Measurements from ENCODE around the gene SNCB. TPM values are rescaled to one million over a fixed set of nuclear protein-coding genes. Genes with fewer than 3 reads are reported as not detected.

The SNCB gene
- total and polyA plus RNA-seq, 3 donors from 2014 or later = 0.31 to 0.74 (median 0.62) TPM

DNA sequence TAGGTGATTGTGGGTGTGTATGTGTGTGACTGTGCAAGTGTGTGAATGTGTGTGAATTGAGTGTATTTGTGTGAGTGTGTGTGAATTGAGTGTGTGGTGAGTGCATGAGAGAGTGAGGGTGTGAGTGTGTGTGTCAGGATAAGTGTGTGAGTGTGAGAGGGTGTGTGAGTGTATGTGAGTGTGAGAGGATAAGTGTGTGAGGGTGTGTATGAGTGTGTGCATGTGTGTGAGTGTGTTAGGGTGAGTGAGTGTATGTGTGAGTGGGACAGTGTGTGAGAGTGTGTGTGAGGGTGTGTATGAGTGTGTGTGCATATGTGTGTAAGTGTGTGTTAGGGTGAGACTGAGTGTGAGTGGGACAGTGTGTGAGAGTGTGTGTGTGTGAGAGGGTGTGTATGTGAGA, 42.0 kb downstream of the SNCB start:
- Histone ChIP-seq H3K27me3 (no peaks in the 10 kb centered on the region), H3K9me3 (no peaks in the 10 kb centered on the region), H3K27ac (no peak overlapping the region), H3K4me3 (no peak overlapping the region), H3K36me3 (ENCODE audit: low read depth, missing control alignments) (no peaks in the 10 kb centered on the region), H3K4me1 (no peaks in the 10 kb centered on the region)
- intact Hi-C loops (cut with DNase I; ENCODE audit: low total_unique reads) = no loop called here
- TF ChIP-seq, protein P1, sequence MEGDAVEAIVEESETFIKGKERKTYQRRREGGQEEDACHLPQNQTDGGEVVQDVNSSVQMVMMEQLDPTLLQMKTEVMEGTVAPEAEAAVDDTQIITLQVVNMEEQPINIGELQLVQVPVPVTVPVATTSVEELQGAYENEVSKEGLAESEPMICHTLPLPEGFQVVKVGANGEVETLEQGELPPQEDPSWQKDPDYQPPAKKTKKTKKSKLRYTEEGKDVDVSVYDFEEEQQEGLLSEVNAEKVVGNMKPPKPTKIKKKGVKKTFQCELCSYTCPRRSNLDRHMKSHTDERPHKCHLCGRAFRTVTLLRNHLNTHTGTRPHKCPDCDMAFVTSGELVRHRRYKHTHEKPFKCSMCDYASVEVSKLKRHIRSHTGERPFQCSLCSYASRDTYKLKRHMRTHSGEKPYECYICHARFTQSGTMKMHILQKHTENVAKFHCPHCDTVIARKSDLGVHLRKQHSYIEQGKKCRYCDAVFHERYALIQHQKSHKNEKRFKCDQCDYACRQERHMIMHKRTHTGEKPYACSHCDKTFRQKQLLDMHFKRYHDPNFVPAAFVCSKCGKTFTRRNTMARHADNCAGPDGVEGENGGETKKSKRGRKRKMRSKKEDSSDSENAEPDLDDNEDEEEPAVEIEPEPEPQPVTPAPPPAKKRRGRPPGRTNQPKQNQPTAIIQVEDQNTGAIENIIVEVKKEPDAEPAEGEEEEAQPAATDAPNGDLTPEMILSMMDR (IDR thresholded peaks at IDR 0.05) = no peak
- TF ChIP-seq POLR2A (IDR thresholded peaks at IDR 0.05) = no peak
- no peak for DNase-seq

- H3K36me3 ChIP-seq (ENCODE audit: low read depth, missing control alignments) = no peaks in the 10 kb centered on the region
- TF ChIP-seq POLR2A (IDR thresholded peaks at IDR 0.05) = no peak
- TF ChIP-seq, protein P1 (IDR thresholded peaks at IDR 0.05) = no peak
- 82 to 85% methylated on average over 7 of the region's 7 CpGs for WGBS, 2 donors
- no peak overlapping the region for H3K27ac ChIP-seq
- no peaks in the 10 kb centered on the region for H3K9me3 ChIP-seq
- no peak for DNase-seq
- no peak overlapping the region for H3K4me3 ChIP-seq
- no peaks in the 10 kb centered on the region for H3K27me3 ChIP-seq
- H3K4me1 ChIP-seq = no peaks in the 10 kb centered on the region
- intact Hi-C loops (cut with DNase I; ENCODE audit: low total_unique reads) = no loop called here
Measured at GRCh38 chr5:176587398-176587797, 42.9 kb downstream of the SNCB start.

GRCh38 chr5:176583076-176583475, 47.3 kb downstream of the SNCB start:
- no peak for DNase-seq
- H3K4me1 ChIP-seq = no peaks in the 10 kb centered on the region
- TF ChIP-seq, protein P1 (IDR thresholded peaks at IDR 0.05) = no peak
- no peak for TF ChIP-seq POLR2A (IDR thresholded peaks at IDR 0.05)
- intact Hi-C loops (cut with DNase I; ENCODE audit: low total_unique reads) = no loop called here
- no peaks in the 10 kb centered on the region for H3K36me3 ChIP-seq (ENCODE audit: low read depth, missing control alignments)
- no peaks in the 10 kb centered on the region for H3K27me3 ChIP-seq
- H3K9me3 ChIP-seq = no peaks in the 10 kb centered on the region
- H3K4me3 ChIP-seq = no peak overlapping the region
- H3K27ac ChIP-seq = no peak overlapping the region
- WGBS, 2 donors = 60 to 69% methylated on average over 4 of the region's 4 CpGs

DNA sequence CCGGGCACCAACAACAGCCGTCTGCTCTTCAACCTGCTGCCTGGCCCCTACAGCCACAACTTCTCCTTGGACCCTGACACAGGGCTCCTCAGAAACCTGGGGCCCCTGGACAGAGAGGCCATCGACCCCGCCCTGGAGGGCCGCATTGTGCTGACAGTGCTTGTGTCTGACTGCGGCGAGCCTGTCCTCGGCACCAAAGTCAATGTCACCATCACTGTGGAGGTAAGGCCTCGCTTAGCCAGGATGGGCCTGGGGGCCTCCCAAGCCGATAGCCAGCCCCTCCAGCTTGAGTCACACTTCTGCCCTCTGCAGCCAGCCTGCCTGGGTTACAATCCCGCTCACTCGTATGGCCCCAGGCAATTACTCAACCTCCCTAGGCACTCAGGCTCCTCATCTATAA, 49.0 kb downstream of the SNCB start:
- DNase-seq = no peak
- H3K4me3 ChIP-seq = no peak overlapping the region
- WGBS, 2 donors = 94 to 100% methylated on average over 2 to 12 of the region's 12 CpGs
- H3K4me1 ChIP-seq = no peaks in the 10 kb centered on the region
- intact Hi-C loops (cut with DNase I; ENCODE audit: low total_unique reads) = no loop called here
- TF ChIP-seq, protein P1 (IDR thresholded peaks at IDR 0.05) = no peak
- TF ChIP-seq POLR2A (IDR thresholded peaks at IDR 0.05) = no peak
- no peaks in the 10 kb centered on the region for H3K36me3 ChIP-seq (ENCODE audit: low read depth, missing control alignments)
- H3K27me3 ChIP-seq = no peaks in the 10 kb centered on the region
- no peaks in the 10 kb centered on the region for H3K9me3 ChIP-seq
- no peak overlapping the region for H3K27ac ChIP-seq

DNA sequence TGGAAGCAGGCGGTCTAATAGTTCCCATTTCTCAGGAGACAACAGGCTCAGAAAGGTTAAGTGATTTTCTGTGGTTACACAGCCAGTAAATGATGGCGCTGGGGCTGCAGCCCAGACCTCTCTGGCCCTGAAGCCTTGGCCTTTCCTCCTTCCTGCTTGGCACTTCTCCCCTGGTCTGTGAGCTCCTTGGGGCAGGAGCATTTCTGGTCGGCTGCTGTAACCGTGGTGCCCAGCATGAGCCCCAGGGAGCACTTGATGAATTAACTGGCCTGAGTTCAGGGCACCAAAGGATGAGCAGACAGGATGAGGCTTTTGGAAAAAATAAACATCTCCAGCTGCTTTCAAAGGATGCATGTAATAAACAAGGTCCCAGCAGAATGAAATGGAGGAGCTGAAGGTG, 51.0 kb downstream of the SNCB start:
- no peak for TF ChIP-seq POLR2A (IDR thresholded peaks at IDR 0.05)
- TF ChIP-seq, protein P1 (IDR thresholded peaks at IDR 0.05) = no peak
- Histone ChIP-seq H3K4me3 (no peak overlapping the region), H3K27me3 (no peaks in the 10 kb centered on the region), H3K4me1 (no peaks in the 10 kb centered on the region), H3K27ac (no peak overlapping the region), H3K9me3 (no peaks in the 10 kb centered on the region), H3K36me3 (ENCODE audit: low read depth, missing control alignments) (no peaks in the 10 kb centered on the region)
- no peak for DNase-seq
- intact Hi-C loops (cut with DNase I; ENCODE audit: low total_unique reads) = no loop called here
- 57 to 73% methylated on average over 3 to 4 of the region's 4 CpGs for WGBS, 2 donors
